ENCODE measurements around the gene ZFP14. TPM values are rescaled to one million over a fixed set of nuclear protein-coding genes. Genes with fewer than 3 reads are reported as not detected.

The ZFP14 gene
- total and polyA plus RNA-seq, 2 experiments from 2014 or later: 6.1 to 6.7 TPM

- Histone ChIP-seq H2AFZ (no peak overlapping the region), H3K4me3 (no peak overlapping the region), H3K27me3 (no peaks in the 10 kb centered on the region), H3K4me2 (no peak overlapping the region), H3K27ac (no peak overlapping the region), H3K79me2 (no peaks in the 10 kb centered on the region), H4K20me1 (ENCODE audit: insufficient read depth, poor library complexity, severe bottlenecking) (no peaks in the 10 kb centered on the region), H3K36me3 (replicated peaks; ENCODE audit: insufficient read depth, low read depth) (no peaks in the 10 kb centered on the region), H3K4me1 (ENCODE audit: insufficient read depth) (no peaks in the 10 kb centered on the region), H3K9me2 (replicated peaks; ENCODE audit: insufficient read depth) (no peaks in the 10 kb centered on the region), H3K9me3 (ENCODE audit: low read depth) (no peaks in the 10 kb centered on the region)
- DNase-seq (ENCODE audit: low spot score): no peak
- WGBS (ENCODE audit: low lambda C conversion rate, missing lambda C conversion rate): 81% methylated on average over 6 of the region's 6 CpGs
- TF ChIP-seq CTCF (IDR thresholded peaks at IDR 0.05; ENCODE audit: poor library complexity) (no peak), EZH2 (IDR thresholded peaks at IDR 0.05; ENCODE audit: borderline replicate concordance) (no peak), EZH2phosphoT487 (IDR thresholded peaks at IDR 0.05; ENCODE audit: low read depth, severe bottlenecking, unreplicated experiment) (no peak)
Measured at GRCh38 chr19:36363845-36364244, 15.2 kb downstream of the ZFP14 start.

GRCh38 chr19:36340786-36341372, 38.1 kb downstream of the ZFP14 start:
- WGBS (ENCODE audit: low lambda C conversion rate, missing lambda C conversion rate): 97% methylated on average over 10 of the region's 10 CpGs
- Histone ChIP-seq H2AFZ (no peak overlapping the region), H3K9me3 (ENCODE audit: low read depth) (peaks cover 33% of the 10 kb centered on the region), H3K36me3 (replicated peaks; ENCODE audit: insufficient read depth, low read depth) (no peaks in the 10 kb centered on the region), H4K20me1 (ENCODE audit: insufficient read depth, poor library complexity, severe bottlenecking) (no peaks in the 10 kb centered on the region), H3K9me2 (replicated peaks; ENCODE audit: insufficient read depth) (no peaks in the 10 kb centered on the region), H3K79me2 (no peaks in the 10 kb centered on the region), H3K27me3 (no peaks in the 10 kb centered on the region), H3K27ac (no peak overlapping the region), H3K4me2 (no peak overlapping the region), H3K4me3 (no peak overlapping the region), H3K4me1 (ENCODE audit: insufficient read depth) (no peaks in the 10 kb centered on the region)
- DNase-seq (ENCODE audit: low spot score): no peak
- TF ChIP-seq CTCF (IDR thresholded peaks at IDR 0.05; ENCODE audit: poor library complexity) (no peak), EZH2 (IDR thresholded peaks at IDR 0.05; ENCODE audit: borderline replicate concordance) (no peak), EZH2phosphoT487 (IDR thresholded peaks at IDR 0.05; ENCODE audit: low read depth, severe bottlenecking, unreplicated experiment) (no peak)

- 1% methylated on average over 43 of the region's 43 CpGs for WGBS (ENCODE audit: low lambda C conversion rate, missing lambda C conversion rate)
- Histone ChIP-seq H3K36me3 (replicated peaks; ENCODE audit: insufficient read depth, low read depth) (no peaks in the 10 kb centered on the region), H2AFZ (peak overlapping the region; percentile 70), H3K9me2 (replicated peaks; ENCODE audit: insufficient read depth) (no peaks in the 10 kb centered on the region), H3K4me2 (peak overlapping the region; percentile 79), H3K27ac (peak overlapping the region; percentile 34), H3K4me3 (peak overlapping the region; percentile 37), H4K20me1 (ENCODE audit: insufficient read depth, poor library complexity, severe bottlenecking) (no peaks in the 10 kb centered on the region), H3K79me2 (peaks cover 26% of the 10 kb centered on the region), H3K9me3 (ENCODE audit: low read depth) (no peaks in the 10 kb centered on the region), H3K4me1 (ENCODE audit: insufficient read depth) (peaks cover 4% of the 10 kb centered on the region), H3K27me3 (no peaks in the 10 kb centered on the region)
- DNase-seq (ENCODE audit: low spot score): peak; percentile 95
- TF ChIP-seq EZH2phosphoT487 (IDR thresholded peaks at IDR 0.05; ENCODE audit: low read depth, severe bottlenecking, unreplicated experiment): no peak
- TF ChIP-seq EZH2 (IDR thresholded peaks at IDR 0.05; ENCODE audit: borderline replicate concordance): no peak
- no peak for TF ChIP-seq CTCF (IDR thresholded peaks at IDR 0.05; ENCODE audit: poor library complexity)
Measured at GRCh38 chr19:36331353-36332228, 47.4 kb downstream of the ZFP14 start.
